ENCODE results near the gene ATP5PB.

- no peak for TF ChIP-seq FOXM1 (IDR thresholded peaks at IDR 0.05; ENCODE audit: borderline replicate concordance)
- no peak for TF ChIP-seq TARDBP (IDR thresholded peaks at IDR 0.05)
- TF ChIP-seq ELF4 (IDR thresholded peaks at IDR 0.05) = no peak
- TF ChIP-seq SP1 (IDR thresholded peaks at IDR 0.05) = no peak
- no peak for TF ChIP-seq SUZ12 (IDR thresholded peaks at IDR 0.05)
- no peak for TF ChIP-seq FOXK2 (IDR thresholded peaks at IDR 0.05)
- no peak for TF ChIP-seq BHLHE40 (IDR thresholded peaks at IDR 0.05; ENCODE audit: borderline replicate concordance)
- TF ChIP-seq ARNT (IDR thresholded peaks at IDR 0.05) = no peak
- TF ChIP-seq NFRKB (IDR thresholded peaks at IDR 0.05) = no peak
- TF ChIP-seq HDGF (IDR thresholded peaks at IDR 0.05; ENCODE audit: borderline replicate concordance) = no peak
- TF ChIP-seq FOXA1 (IDR thresholded peaks at IDR 0.05) = no peak
- TF ChIP-seq L3MBTL2 (conservative IDR thresholded peaks at IDR 0.05) = no peak
- TF ChIP-seq ZNF384 (IDR thresholded peaks at IDR 0.05) = no peak
Observed at GRCh38 chr1:111474521-111474920, 25.3 kb downstream of the ATP5PB start.

Data from HEK293T (cell line).